ENCODE data around the gene TRPM2. TPM values are rescaled to one million over a fixed set of nuclear protein-coding genes. Genes with fewer than 3 reads are reported as not detected.

Gene TRPM2
- total RNA-seq, 3 donors from 2014 or later (not counting 1 experiment from before 2014, with no cell fraction given): 21.7 to 70.5 (median 25.2) TPM

DNA sequence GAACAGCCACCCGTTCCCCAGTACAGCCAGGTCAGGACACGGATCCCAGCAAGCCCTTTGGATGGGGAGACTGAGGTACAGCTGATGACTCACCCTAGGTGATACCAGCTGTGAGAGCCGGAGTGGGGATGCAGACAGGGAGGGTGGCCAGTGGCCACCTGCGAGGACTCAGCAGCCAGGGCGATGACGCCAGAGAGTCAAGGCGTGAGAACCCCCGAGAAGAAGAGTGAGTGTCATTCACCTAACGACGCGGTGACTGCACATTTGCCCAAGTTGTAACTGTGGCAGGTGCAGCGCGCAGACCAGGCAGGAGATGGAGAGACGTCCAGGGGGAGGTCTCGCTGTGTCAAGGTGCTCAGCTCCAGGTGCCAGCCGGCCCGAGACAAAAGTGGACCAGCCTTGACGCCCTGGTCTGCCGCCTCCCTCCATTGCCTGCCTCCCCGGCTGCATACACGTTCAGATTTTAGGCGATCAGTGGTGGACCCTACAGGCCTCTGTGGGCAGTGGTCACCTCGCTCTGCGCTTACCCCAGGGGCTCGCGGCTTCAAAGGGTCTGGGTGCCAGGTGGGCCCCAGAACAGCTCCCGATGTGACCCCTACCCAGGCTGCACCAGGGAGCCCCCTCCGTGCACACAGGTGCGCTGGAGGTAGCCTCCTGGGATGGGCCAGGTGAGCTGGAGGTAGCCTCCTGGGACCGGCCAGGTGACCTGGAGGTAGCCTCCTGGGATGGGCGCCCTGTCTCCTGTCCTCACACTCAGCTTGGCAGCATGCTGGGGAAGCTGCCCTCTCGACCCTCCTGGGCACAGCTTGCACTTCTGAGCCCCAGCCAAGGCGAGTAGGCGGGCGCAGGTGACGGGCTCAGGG lies 113.8 kb downstream of the TRPM2 start:
- no peaks in the 10 kb centered on the region for H3K4me1 ChIP-seq (ENCODE audit: control insufficient read depth, insufficient read depth, low read length)
- ATAC-seq (no peak), DNase-seq (no peak)
- H3K4me3 ChIP-seq (ENCODE audit: low read length): no peak overlapping the region
- TF ChIP-seq, protein P1, sequence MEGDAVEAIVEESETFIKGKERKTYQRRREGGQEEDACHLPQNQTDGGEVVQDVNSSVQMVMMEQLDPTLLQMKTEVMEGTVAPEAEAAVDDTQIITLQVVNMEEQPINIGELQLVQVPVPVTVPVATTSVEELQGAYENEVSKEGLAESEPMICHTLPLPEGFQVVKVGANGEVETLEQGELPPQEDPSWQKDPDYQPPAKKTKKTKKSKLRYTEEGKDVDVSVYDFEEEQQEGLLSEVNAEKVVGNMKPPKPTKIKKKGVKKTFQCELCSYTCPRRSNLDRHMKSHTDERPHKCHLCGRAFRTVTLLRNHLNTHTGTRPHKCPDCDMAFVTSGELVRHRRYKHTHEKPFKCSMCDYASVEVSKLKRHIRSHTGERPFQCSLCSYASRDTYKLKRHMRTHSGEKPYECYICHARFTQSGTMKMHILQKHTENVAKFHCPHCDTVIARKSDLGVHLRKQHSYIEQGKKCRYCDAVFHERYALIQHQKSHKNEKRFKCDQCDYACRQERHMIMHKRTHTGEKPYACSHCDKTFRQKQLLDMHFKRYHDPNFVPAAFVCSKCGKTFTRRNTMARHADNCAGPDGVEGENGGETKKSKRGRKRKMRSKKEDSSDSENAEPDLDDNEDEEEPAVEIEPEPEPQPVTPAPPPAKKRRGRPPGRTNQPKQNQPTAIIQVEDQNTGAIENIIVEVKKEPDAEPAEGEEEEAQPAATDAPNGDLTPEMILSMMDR (IDR thresholded peaks at IDR 0.05): no peak
- no peak overlapping the region for H3K27ac Mint-ChIP-seq
- intact Hi-C loops (cut with micrococcal nuclease): no loop called here
- no peaks in the 10 kb centered on the region for H3K36me3 Mint-ChIP-seq
- no peaks in the 10 kb centered on the region for H3K4me1 Mint-ChIP-seq
- WGBS (ENCODE audit: insufficient coverage): 92% methylated on average over 36 of the region's 36 CpGs
- H3K4me3 Mint-ChIP-seq: no peak overlapping the region
- H3K9me3 ChIP-seq (ENCODE audit: control insufficient read depth, insufficient read depth, low read length): no peaks in the 10 kb centered on the region
- peaks cover 16 to 18% of the 10 kb centered on the region in 2 donors for H3K27me3 Mint-ChIP-seq (ENCODE audit: low read depth in 2 of 2)
- no peaks in the 10 kb centered on the region for H3K9me3 Mint-ChIP-seq
- no peaks in the 10 kb centered on the region for H3K27me3 ChIP-seq (ENCODE audit: control insufficient read depth, insufficient read depth, low read length)
- no peak overlapping the region for H3K27ac ChIP-seq (ENCODE audit: low read length)
- no peaks in the 10 kb centered on the region for H3K36me3 ChIP-seq (ENCODE audit: control insufficient read depth, insufficient read depth, low read length)

DNA sequence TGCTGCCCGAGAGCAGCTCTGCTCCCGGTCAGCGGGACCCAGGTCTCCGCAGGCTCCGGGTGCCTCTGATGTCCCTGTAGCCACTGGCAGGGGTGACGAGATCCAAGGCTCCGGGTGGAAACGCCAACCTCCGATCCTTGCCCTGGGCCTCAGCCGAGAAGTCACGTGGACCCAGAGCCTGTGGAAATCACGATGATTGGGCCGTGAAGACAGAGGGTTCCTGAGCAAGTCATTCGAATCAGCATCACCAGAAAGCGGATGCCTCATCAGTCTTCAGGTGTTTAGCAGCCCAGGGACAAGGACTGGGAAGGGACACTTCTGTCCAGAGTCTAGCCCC lies 114.4 kb downstream of the TRPM2 start:
- H3K27me3 ChIP-seq (ENCODE audit: control insufficient read depth, insufficient read depth, low read length): no peaks in the 10 kb centered on the region
- Mint-ChIP-seq H3K4me3 (no peak overlapping the region), H3K27ac (no peak overlapping the region), H3K4me1 (no peaks in the 10 kb centered on the region), H3K9me3 (no peaks in the 10 kb centered on the region), H3K36me3 (no peaks in the 10 kb centered on the region), H3K27me3 (ENCODE audit: low read depth in 2 of 2) (peaks cover 16 to 19% of the 10 kb centered on the region in 2 donors)
- H3K9me3 ChIP-seq (ENCODE audit: control insufficient read depth, insufficient read depth, low read length): no peaks in the 10 kb centered on the region
- WGBS (ENCODE audit: insufficient coverage): 93% methylated on average over 15 of the region's 15 CpGs
- TF ChIP-seq, protein P1 (IDR thresholded peaks at IDR 0.05): no peak
- no peak overlapping the region for H3K27ac ChIP-seq (ENCODE audit: low read length)
- no peaks in the 10 kb centered on the region for H3K36me3 ChIP-seq (ENCODE audit: control insufficient read depth, insufficient read depth, low read length)
- no peak overlapping the region for H3K4me3 ChIP-seq (ENCODE audit: low read length)
- intact Hi-C loops (cut with micrococcal nuclease): no loop called here
- no peak for DNase-seq
- no peaks in the 10 kb centered on the region for H3K4me1 ChIP-seq (ENCODE audit: control insufficient read depth, insufficient read depth, low read length)
- ATAC-seq: no peak

DNA sequence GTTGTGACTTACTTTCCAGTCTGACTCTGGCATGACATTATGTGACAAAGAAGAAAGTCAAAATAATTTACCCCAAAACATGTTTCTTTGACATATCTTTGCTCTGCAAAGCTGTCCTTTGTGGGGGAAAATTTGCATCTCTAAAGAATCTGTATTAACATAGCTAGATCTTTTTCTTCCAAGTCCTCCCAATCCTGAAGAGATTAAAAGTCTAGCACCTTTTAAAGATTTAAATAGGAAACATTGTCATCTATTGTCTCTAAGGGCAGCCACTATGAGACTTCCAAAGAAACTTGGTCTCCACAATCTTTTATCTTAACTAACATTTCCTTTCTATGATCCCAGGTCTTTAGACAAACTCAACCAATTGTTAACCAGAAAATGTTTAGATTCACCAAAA lies 117.9 kb downstream of the TRPM2 start:
- intact Hi-C loops (cut with micrococcal nuclease): loop anchor here (10.0 kb wide), 1 partner anchor 97 kb away; no protein-coding TSS in a partner anchor
- TF ChIP-seq, protein P1 (IDR thresholded peaks at IDR 0.05): no peak
- H3K27me3 Mint-ChIP-seq (ENCODE audit: low read depth in 2 of 2): peaks cover 14 to 19% of the 10 kb centered on the region in 2 donors
- Histone ChIP-seq H3K9me3 (ENCODE audit: control insufficient read depth, insufficient read depth, low read length) (no peaks in the 10 kb centered on the region), H3K4me3 (ENCODE audit: low read length) (no peak overlapping the region), H3K27ac (ENCODE audit: low read length) (no peak overlapping the region), H3K4me1 (ENCODE audit: control insufficient read depth, insufficient read depth, low read length) (peaks cover 9% of the 10 kb centered on the region), H3K27me3 (ENCODE audit: control insufficient read depth, insufficient read depth, low read length) (no peaks in the 10 kb centered on the region), H3K36me3 (ENCODE audit: control insufficient read depth, insufficient read depth, low read length) (no peaks in the 10 kb centered on the region)
- DNase-seq: no peak
- H3K9me3 Mint-ChIP-seq: no peaks in the 10 kb centered on the region
- no peak overlapping the region for H3K27ac Mint-ChIP-seq
- ATAC-seq: no peak
- H3K4me1 Mint-ChIP-seq: no peaks in the 10 kb centered on the region
- no peak overlapping the region for H3K4me3 Mint-ChIP-seq
- H3K36me3 Mint-ChIP-seq: no peaks in the 10 kb centered on the region
